Measurements from ENCODE around the gene CBR3. TPM values are rescaled to one million over a fixed set of nuclear protein-coding genes. Genes with fewer than 3 reads are reported as not detected.

Gene CBR3
- total RNA-seq, 1 donor from 2014 or later: 3.5 TPM

- H3K27ac Mint-ChIP-seq (ENCODE audit: unreplicated experiment): peak within 1 kb of the TSS; percentile 22
- peaks cover 7% of the 10 kb centered on the region for H3K36me3 Mint-ChIP-seq (ENCODE audit: low read depth)
- peaks cover 16% of the 10 kb centered on the region for H3K4me1 Mint-ChIP-seq (ENCODE audit: low read depth)
- H3K27me3 Mint-ChIP-seq (ENCODE audit: low read depth): no peaks in the 10 kb centered on the region
- peak within 1 kb of the TSS; percentile 77 for H3K4me3 Mint-ChIP-seq (ENCODE audit: unreplicated experiment)
- DNase-seq (ENCODE audit: low spot score): no peak
- H3K9me3 Mint-ChIP-seq (ENCODE audit: low read depth): no peaks in the 10 kb centered on the region
- TF ChIP-seq CTCF (IDR thresholded peaks at IDR 0.05): peak; percentile 13
Observed at GRCh38 chr21:36156815-36157670, 22.2 kb downstream of the CBR3 start, which contains the start of gene DOP1B. TSS of gene DOP1B (plus strand) at chr21:36156824. CDS start at chr21:36164734, 7,910 bp downstream.

- H3K4me1 Mint-ChIP-seq (ENCODE audit: low read depth): peaks cover 22% of the 10 kb centered on the region
- no peak overlapping the region for H3K27ac Mint-ChIP-seq (ENCODE audit: unreplicated experiment)
- no peaks in the 10 kb centered on the region for H3K9me3 Mint-ChIP-seq (ENCODE audit: low read depth)
- DNase-seq (ENCODE audit: low spot score): no peak
- H3K27me3 Mint-ChIP-seq (ENCODE audit: low read depth): no peaks in the 10 kb centered on the region
- no peak overlapping the region for H3K4me3 Mint-ChIP-seq (ENCODE audit: unreplicated experiment)
- no peak for TF ChIP-seq CTCF (IDR thresholded peaks at IDR 0.05)
- peaks cover 7% of the 10 kb centered on the region for H3K36me3 Mint-ChIP-seq (ENCODE audit: low read depth)
Observed at GRCh38 chr21:36159356-36159921, 24.6 kb downstream of the CBR3 start.

- Mint-ChIP-seq H3K36me3 (ENCODE audit: low read depth) (peaks cover 7% of the 10 kb centered on the region), H3K27me3 (ENCODE audit: low read depth) (no peaks in the 10 kb centered on the region), H3K9me3 (ENCODE audit: low read depth) (no peaks in the 10 kb centered on the region), H3K27ac (ENCODE audit: unreplicated experiment) (no peak overlapping the region), H3K4me3 (ENCODE audit: unreplicated experiment) (no peak overlapping the region), H3K4me1 (ENCODE audit: low read depth) (peaks cover 21% of the 10 kb centered on the region)
- no peak for DNase-seq (ENCODE audit: low spot score)
- no peak for TF ChIP-seq CTCF (IDR thresholded peaks at IDR 0.05)
Observed at GRCh38 chr21:36160850-36161178, 25.9 kb downstream of the CBR3 start.

GRCh38 chr21:36162631-36163030, 27.8 kb downstream of the CBR3 start:
- H3K9me3 Mint-ChIP-seq (ENCODE audit: low read depth): no peaks in the 10 kb centered on the region
- peaks cover 7% of the 10 kb centered on the region for H3K36me3 Mint-ChIP-seq (ENCODE audit: low read depth)
- no peak for DNase-seq (ENCODE audit: low spot score)
- H3K4me3 Mint-ChIP-seq (ENCODE audit: unreplicated experiment): no peak overlapping the region
- H3K27ac Mint-ChIP-seq (ENCODE audit: unreplicated experiment): peak overlapping the region; percentile 13
- peaks cover 18% of the 10 kb centered on the region for H3K4me1 Mint-ChIP-seq (ENCODE audit: low read depth)
- TF ChIP-seq CTCF (IDR thresholded peaks at IDR 0.05): no peak
- H3K27me3 Mint-ChIP-seq (ENCODE audit: low read depth): no peaks in the 10 kb centered on the region

- H3K36me3 Mint-ChIP-seq (ENCODE audit: low read depth): peaks cover 11% of the 10 kb centered on the region
- H3K27me3 Mint-ChIP-seq (ENCODE audit: low read depth): no peaks in the 10 kb centered on the region
- H3K27ac Mint-ChIP-seq (ENCODE audit: unreplicated experiment): peak overlapping the region; percentile 42
- no peak overlapping the region for H3K4me3 Mint-ChIP-seq (ENCODE audit: unreplicated experiment)
- TF ChIP-seq CTCF (IDR thresholded peaks at IDR 0.05): no peak
- no peak for DNase-seq (ENCODE audit: low spot score)
- peaks cover 11% of the 10 kb centered on the region for H3K4me1 Mint-ChIP-seq (ENCODE audit: low read depth)
- H3K9me3 Mint-ChIP-seq (ENCODE audit: low read depth): no peaks in the 10 kb centered on the region
Observed at GRCh38 chr21:36163750-36164741, 29.2 kb downstream of the CBR3 start.
